Nucleus accumbens (tissue), 56 donors: Measurements from ENCODE around the gene FN1.
A peak's percentile ranks its signal among the peaks of the same experiment; 100 is the strongest.
"Not testable (repeated sequence)": the region's sequence is repeated elsewhere in the genome, so short reads cannot be mapped to it uniquely, and the experiment has no call there.

Experiments used
- DNase-seq, 56 donors: peaks; one replicate each; lab custom pipeline; 2025; lab: John Stamatoyannopoulos, UW

FN1 gene

GRCh38 chr2:215409331-215410127 lies 26.3 kb downstream of the FN1 start:
- DNase-seq: no peak

GRCh38 chr2:215408441-215408840 lies 27.4 kb downstream of the FN1 start:
- not testable (repeated sequence) for DNase-seq

- DNase-seq: peak in 1 of 56 donors; percentile 21
Measured at GRCh38 chr2:215407590-215408264, 28.1 kb downstream of the FN1 start.

DNA sequence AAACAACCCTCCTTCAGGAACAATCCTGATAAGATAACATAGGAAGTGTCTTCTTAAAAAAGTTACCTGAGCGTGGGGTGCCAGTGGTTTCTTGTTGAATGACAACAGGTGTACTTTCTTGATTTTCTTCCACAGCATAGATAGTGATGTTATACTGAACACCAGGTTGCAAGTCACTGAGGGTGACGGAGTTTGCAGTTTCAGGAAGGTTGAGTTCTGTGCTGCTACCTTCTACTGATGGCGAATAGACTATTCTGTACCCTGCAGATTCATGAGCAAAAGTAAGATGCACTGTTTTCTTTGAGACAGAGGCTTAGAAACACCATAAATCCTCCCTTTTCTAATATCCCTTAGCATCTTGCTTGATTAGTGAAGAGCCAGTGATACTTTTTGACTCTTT lies 28.8 kb downstream of the FN1 start:
- DNase-seq: no peak

DNA sequence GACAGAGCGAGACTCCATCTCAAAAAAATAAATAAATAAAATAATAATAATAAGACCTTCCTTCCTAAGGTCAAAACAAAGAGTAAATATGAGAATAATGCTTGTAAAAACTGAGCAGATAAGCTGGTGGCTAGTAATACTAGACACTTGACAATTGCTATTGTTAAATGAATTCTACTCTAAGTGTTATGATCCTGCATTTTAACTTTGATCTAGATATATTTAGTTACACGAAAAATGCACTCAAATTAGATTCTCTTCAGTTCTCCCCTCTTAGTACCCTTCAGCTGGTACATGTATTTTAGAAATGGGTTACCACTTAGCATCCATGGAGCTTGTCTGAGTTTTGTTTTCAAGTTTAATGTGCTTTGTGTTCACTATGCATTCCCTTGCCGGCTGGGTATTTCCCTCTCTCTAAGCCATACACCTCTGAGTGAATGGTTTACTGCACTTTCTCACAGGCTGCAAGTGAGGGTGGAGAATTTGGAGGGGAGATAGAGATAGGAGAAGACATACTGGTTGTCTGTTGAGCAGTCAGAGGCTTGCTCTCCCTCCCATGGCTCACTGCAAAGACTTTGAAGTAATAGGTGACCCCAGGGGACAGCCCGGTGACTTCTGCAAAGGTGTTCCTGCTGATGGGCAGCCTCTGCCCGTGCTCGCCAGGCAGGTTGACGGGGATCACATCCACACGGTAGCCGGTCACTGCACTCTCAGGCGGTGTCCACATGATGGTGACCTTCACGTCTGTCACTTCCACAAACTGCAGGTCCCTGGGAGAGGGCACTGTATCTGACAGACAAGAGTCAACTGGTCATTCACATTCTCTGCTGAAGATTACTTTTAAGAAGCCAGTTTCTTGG lies 29.9 kb downstream of the FN1 start:
- DNase-seq: no peak

- DNase-seq: no peak
Measured at GRCh38 chr2:215404348-215405012, 31.4 kb downstream of the FN1 start.

DNA sequence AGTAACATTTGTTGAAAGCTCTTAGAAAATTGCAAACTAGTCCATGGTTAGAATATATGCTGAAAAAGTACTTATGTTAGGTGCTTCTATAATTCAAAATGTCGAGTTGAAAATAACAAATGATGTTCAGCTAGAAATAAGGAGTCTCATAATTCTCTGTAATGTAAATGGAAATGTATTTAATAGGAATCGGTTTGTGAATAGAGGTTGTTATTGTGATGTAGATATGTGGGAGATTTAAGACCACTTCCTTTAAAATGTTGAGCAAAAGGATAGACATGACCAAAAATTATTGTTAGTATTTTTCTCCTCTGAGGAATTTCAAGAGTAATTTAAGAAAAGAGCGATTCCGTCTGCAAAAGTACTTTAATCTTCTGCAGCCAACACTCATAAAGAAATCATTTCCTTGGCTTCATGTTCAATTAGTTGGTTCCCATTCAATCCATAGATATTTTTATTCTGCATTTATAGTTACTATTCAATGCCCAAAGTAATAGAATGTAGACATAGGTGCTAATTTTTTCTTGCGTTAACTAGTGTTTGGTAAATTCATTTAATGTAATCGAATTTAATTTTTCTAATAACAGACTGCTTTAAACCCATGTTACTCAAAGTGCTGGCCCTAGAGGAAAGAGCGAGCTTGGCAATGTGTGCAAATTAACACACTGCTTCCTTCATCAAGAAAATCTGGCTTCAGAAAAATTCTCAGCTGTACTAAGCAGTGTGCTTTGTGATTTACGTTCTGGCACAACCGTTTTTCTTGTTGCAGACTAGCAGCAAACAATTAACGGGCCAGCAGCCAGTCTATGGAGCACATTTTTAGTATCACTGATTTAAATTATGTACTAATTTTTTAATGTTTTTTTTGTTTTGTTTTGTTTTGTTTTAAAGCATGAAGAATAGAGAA lies 32.2 kb downstream of the FN1 start:
- DNase-seq: no peak

GRCh38 chr2:215401896-215402379 lies 33.9 kb downstream of the FN1 start:
- DNase-seq: no peak

DNA sequence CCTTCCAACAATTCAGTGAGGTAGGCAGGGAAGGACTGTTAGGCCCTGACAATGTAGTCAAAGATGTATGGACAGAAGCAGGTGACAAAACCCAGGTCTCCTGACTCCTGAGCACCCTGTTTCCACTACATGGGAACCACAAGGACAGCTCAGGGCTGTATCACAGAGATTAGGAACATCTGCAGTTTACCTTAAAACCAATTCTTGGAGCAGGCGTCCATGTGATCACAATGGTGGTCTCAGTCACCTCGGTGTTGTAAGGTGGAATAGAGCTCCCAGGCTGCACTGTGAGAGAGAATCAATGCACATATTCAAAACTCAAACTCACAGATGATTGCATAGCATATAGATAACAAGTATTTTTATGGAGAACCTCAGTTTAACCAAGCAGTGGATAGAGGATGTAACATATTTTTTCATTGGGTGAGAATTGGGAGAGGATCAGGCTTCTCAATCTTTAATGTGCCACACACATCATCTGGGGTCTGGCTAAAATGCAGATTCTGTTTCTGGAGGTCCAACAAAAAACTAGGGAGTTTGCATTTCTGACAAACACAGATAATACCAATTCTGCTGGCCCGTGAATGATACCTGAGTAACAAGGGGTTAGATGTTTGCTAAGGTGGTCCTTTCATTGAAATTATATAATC lies 36.7 kb downstream of the FN1 start:
- DNase-seq: no peak

- no peak for DNase-seq
Measured at GRCh38 chr2:215397632-215398341, 38.1 kb downstream of the FN1 start.

GRCh38 chr2:215396595-215397313 lies 39.1 kb downstream of the FN1 start:
- DNase-seq: no peak

DNA sequence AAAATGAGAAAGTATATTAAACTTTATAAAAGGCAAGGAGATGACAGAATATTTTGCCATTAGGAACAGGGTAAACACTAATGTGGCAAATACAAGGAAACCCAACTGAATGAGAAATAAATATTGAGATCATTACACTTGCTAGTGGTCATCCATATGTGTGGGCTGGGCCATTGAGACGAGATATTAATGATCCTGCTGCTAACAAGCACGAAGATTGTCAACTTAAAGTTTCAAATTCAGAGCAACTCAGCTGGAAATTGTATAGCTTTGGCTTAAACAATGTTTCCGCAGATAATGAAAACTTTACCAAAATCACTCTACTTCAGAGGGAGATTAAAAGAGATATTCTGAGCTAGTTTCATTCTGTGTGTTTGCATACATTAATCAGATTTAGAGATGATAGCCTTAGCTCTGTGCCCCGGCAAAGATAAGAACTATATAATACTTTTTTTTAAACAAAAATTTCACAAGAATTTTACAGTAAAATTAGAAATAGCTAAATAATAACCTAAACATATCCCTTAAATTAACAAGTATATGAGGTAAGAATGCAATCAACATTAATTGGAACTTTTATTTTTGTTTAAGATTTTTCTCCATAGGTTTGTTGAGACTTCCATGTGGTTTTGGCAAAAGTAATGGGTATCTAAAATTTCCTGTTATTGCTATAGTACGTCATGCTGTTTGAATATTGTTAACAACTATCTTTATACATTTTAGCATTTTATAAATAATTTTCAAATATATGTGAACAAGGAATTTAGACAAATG lies 40.0 kb downstream of the FN1 start:
- DNase-seq: no peak

DNA sequence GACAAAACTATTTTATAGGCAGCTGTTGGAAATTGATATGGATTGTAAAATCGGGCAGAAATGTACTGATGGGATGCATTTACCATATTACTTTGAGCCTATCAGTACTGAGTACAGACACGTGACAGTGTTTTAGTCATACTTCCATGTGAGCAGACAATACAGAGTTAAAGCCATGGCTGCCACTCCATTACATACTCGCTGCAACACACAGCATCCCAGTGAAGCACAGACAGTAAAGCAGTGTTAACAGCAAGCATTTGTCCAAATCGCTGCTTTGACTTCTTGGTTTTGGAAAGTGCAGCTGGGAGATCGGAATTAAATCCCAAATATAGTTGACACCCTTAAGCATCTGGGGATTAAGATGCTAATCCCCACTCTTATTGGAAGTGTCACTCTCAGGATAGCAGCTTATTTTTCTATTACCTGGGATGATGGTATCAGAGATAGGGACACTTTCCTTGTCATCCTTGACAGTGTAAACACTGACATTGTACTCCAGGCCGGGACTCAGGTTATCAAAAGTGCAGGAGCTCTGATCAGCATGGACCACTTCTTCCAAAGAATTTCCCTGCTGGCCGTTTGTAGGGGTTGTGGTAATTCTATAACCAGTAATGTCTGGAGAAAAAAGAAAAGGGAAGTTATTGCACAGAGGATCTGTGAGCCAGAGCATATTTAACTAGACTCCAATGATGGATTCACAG lies 41.6 kb downstream of the FN1 start:
- DNase-seq: no peak

DNA sequence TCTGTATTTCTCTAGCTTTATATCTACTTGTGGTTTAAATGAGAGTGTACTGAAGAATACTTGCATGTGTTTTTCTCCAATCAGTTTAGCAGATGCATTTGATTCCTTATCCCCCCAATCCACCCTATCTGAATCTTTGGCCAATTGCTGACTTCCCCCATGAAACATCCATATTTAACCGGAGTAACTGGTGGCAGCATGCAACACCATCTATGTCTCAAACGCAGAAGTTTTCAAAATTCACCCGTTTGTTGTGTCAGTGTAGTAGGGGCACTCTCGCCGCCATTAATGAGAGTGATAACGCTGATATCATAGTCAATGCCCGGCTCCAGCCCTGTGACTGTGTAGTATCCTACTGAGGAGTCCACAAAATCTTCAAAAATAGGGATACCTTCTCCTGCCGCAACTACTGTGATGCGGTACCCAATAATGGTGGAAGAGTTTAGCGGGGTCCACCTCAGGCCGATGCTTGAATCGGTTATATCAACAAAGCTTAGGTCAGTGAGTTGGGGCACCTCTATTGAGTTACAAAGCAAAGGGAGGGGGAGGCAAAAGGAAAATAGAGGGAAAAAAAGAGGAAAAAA lies 43.1 kb downstream of the FN1 start:
- no peak for DNase-seq

DNA sequence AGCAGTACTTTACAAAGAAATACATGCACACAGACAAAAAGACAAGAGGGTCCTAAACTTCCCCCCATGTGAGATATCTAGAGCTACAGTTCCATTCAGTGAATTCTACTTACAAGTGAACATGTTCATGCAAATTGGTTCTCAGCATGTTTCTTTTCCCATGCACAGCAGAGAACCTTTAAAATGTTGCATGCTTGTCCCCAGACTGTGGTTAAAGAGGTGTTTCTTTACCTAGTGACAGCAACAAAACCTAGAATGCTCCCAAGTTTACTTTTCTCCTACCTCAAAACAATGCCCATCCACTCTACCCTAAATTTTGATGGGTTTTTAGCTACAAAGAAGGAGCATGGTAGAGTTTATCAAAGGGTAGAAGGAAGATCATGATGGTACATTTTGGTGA lies 43.7 kb downstream of the FN1 start:
- no peak for DNase-seq

DNA sequence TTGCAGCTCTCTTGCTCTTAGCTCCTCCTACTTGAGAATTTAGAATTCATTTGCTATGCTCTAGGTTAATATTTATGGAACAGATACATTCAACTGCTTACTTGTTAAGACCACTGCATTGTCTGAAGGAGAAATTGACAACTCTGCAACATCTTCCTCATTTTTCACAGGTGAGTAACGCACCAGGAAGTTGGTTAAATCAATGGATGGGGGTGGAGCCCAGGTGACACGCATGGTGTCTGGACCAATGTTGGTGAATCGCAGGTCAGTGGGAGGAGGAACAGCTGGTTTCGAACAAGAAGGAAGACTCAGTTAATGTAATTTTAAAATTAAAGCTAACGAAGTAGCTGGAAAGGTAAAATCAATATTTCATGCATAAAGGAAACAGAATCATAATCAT lies 44.3 kb downstream of the FN1 start:
- no peak for DNase-seq
